HG02759 (cell line): ENCODE data around the gene ABHD5.

Experiments used
- ATAC-seq: cut with Tn5 transposase; IDR thresholded peaks from one replicate; pipeline ENCODE4 v1.9.1; 2021; ENCODE audit warnings: mild to moderate bottlenecking, moderate library complexity; ENCODE audit not compliant: unreplicated experiment

The ABHD5 gene

GRCh38 chr3:43773273-43774094 lies 82.7 kb downstream of the ABHD5 start:
- no peak for ATAC-seq

- no peak for ATAC-seq
Measured at GRCh38 chr3:43774799-43775198, 84.1 kb downstream of the ABHD5 start.

GRCh38 chr3:43776101-43776500 lies 85.4 kb downstream of the ABHD5 start:
- ATAC-seq = no peak

GRCh38 chr3:43779850-43780249 lies 89.1 kb downstream of the ABHD5 start:
- ATAC-seq = no peak

- no peak for ATAC-seq
Measured at GRCh38 chr3:43782541-43782940, 91.8 kb downstream of the ABHD5 start.
